Measurements from ENCODE around the gene OGA. TPM values are rescaled to one million over a fixed set of nuclear protein-coding genes. Genes with fewer than 3 reads are reported as not detected.

Gene OGA
- total and polyA plus RNA-seq, 9 of the 15 experiments (the other 6 are each of a cell fraction or from before 2014, with no cell fraction given) = 13.5 to 73.5 (median 59.5) TPM

DNA sequence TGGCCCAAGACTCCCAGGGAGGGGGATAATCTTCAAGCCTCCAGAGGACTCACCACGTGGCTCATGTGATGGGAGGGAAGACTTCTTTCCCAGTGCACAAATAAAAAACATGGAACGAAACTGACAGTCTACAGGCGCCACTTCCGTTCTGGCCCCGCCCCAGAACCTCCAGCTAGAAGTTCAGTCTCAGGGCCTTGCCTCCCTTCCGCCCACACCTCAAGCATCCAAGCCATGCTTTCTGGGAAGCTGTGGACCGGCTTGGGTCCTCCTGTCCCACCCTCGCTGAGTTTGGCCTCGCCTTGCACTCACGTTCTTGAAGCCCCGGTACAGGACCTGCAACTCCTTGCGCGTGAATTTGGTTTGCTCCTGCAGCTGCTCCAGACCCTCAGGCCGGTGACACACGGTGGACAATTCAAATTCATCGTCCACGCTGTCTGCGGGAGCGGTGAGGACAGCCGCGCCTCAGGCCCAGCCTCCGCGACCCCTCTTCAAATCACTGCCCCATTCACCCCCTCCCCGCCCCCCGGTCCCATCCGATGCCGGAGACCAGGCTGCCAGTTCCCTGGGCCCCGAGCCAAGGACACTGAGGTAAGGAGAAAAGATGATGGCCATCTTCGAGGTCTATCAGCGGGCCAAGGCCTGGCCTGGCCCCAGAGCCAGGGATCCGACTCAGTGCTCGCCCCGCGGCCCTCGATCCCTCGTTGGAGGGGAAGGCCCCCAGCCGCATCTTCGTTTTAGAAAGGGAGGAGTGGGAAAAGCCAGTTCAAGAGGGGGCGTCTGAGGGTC lies 10.7 kb upstream of the OGA start:
- Histone ChIP-seq H2AFZ (ENCODE audit: low read depth, low read length) (no peak overlapping the region), H3K36me3 (ENCODE audit: control insufficient read depth, insufficient read depth, low read length) (peaks cover 30% of the 10 kb centered on the region; the same call in 2 of the 3 replicates), H3K4me1 (replicated peaks in 1 of 2; ENCODE audit: control insufficient read depth in 2 of 2, insufficient read depth in 2 of 2, low read length in 2 of 2) (peaks cover 45 to 56% of the 10 kb centered on the region in 2 experiments), H3K27ac (ENCODE audit: extremely low read depth, low read depth, low read length) (peak overlapping the region; percentile 35; the same call in 1 of the 3 replicates), H3K9me1 (ENCODE audit: control insufficient read depth, insufficient read depth, low read length) (peaks cover 9% of the 10 kb centered on the region), H3K9ac (ENCODE audit: insufficient read depth in 1 of 2, low read depth in 2 of 2, low read length in 2 of 2) (peak overlapping the region in 1 of 2 experiments; percentile 75; a peak in 2 of 4 replicates), H3K9me3 (replicated peaks; ENCODE audit: control insufficient read depth, insufficient read depth, low read depth, low read length) (no peaks in the 10 kb centered on the region), H4K20me1 (replicated peaks; ENCODE audit: control insufficient read depth, insufficient read depth, low read length) (0 out of 2 replicates have a peak, but pooled peaks cover 6% of the 10 kb centered on the region), H3K27me3 (ENCODE audit: control insufficient read depth in 2 of 2, insufficient read depth in 2 of 2, low read length in 2 of 2) (no peaks in the 10 kb centered on the region), H3K4me3 (no peak overlapping the region), H3K79me2 (ENCODE audit: control insufficient read depth, insufficient read depth, low read length) (peaks cover 18% of the 10 kb centered on the region), H3K4me2 (ENCODE audit: insufficient read depth, low read length) (peak overlapping the region; percentile 46)
- FAIRE-seq (no peak), DNase-seq (ENCODE audit: extremely low read depth in 1 of 4, low spot score in 3 of 4) (peak in 3 of 4 experiments; percentile 2 to 6 (median 3)), ATAC-seq (no peak; the same call in 2 of the 3 replicates)
- ChIA-PET POLR2A (interaction anchor here (0.5 to 3.7 kb wide), 4 partner anchors 12 to 255 kb away, joined by 3 to 19 read pairs (median 3); partner anchors contain the start of genes ARMH3 and OGA), CTCF (ENCODE audit: low intra/inter-chr PET ratio) (no interaction called here)
- whole genome bisulfite sequencing (ENCODE audit: insufficient coverage, low coverage, missing lambda C conversion rate) = 45% methylated on average over 21 of the region's 39 CpGs
- intact Hi-C loops (cut with micrococcal nuclease) (no loop called here), in situ Hi-C loops (cut with MboI) (loop anchor here (25.0 kb wide), 4 partner anchors 533 to 783 kb away; partner anchors contain the start of genes ACTR1A, CUEDC2 and SUFU)
- BruUV-seq (replicated peaks) = no TSS peak
- no peak for TF ChIP-seq BRF1 (IDR thresholded peaks at IDR 0.05; ENCODE audit: borderline replicate concordance, extremely low read depth, insufficient read length)
- TF ChIP-seq MGA (IDR thresholded peaks at IDR 0.05) = peak; percentile 58
- no peak for TF ChIP-seq ZBED1 (IDR thresholded peaks at IDR 0.05)
- peak; percentile 15; the same call in 1 of the 2 replicates for TF ChIP-seq L3MBTL2 (IDR thresholded peaks at IDR 0.05)
- TF ChIP-seq, protein P1, sequence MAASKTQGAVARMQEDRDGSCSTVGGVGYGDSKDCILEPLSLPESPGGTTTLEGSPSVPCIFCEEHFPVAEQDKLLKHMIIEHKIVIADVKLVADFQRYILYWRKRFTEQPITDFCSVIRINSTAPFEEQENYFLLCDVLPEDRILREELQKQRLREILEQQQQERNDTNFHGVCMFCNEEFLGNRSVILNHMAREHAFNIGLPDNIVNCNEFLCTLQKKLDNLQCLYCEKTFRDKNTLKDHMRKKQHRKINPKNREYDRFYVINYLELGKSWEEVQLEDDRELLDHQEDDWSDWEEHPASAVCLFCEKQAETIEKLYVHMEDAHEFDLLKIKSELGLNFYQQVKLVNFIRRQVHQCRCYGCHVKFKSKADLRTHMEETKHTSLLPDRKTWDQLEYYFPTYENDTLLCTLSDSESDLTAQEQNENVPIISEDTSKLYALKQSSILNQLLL (CRISPR knock-in tag; IDR thresholded peaks at IDR 0.05; ENCODE audit: borderline replicate concordance) = no peak
- TF ChIP-seq WHSC1 (IDR thresholded peaks at IDR 0.05; ENCODE audit: low read length) = no peak
- no peak for TF ChIP-seq TFAM (CRISPR knock-in tag; conservative IDR thresholded peaks at IDR 0.05)
- TF ChIP-seq SMAD1 (IDR thresholded peaks at IDR 0.05; ENCODE audit: low read depth, low read length, partially characterized antibody) = no peak

Measured in K562 (cell line).